Stimulated activated CD8-positive, alpha-beta memory T cell treated with anti-CD3 and anti-CD28 coated beads, Interleukin-2, amount 100 ng/mL, for 1 hour (primary cell): ENCODE data around the gene SLC39A11.
"Not testable (repeated sequence)": the region's sequence is repeated elsewhere in the genome, so short reads cannot be mapped to it uniquely, and the experiment has no call there.

ENCODE experiments used
- DNase-seq, 2 donors: peaks; one replicate each; pipeline ENCODE4 v3.0.0-alpha.2; 2020; ENCODE audit warnings: low read depth in 2 of 2

SLC39A11 gene

GRCh38 chr17:72786209-72786608 lies 306.3 kb downstream of the SLC39A11 start:
- no peak for DNase-seq

GRCh38 chr17:72782985-72783701 lies 309.3 kb downstream of the SLC39A11 start:
- DNase-seq: no peak

GRCh38 chr17:72782437-72782836 lies 310.1 kb downstream of the SLC39A11 start:
- DNase-seq: not testable (repeated sequence)

DNA sequence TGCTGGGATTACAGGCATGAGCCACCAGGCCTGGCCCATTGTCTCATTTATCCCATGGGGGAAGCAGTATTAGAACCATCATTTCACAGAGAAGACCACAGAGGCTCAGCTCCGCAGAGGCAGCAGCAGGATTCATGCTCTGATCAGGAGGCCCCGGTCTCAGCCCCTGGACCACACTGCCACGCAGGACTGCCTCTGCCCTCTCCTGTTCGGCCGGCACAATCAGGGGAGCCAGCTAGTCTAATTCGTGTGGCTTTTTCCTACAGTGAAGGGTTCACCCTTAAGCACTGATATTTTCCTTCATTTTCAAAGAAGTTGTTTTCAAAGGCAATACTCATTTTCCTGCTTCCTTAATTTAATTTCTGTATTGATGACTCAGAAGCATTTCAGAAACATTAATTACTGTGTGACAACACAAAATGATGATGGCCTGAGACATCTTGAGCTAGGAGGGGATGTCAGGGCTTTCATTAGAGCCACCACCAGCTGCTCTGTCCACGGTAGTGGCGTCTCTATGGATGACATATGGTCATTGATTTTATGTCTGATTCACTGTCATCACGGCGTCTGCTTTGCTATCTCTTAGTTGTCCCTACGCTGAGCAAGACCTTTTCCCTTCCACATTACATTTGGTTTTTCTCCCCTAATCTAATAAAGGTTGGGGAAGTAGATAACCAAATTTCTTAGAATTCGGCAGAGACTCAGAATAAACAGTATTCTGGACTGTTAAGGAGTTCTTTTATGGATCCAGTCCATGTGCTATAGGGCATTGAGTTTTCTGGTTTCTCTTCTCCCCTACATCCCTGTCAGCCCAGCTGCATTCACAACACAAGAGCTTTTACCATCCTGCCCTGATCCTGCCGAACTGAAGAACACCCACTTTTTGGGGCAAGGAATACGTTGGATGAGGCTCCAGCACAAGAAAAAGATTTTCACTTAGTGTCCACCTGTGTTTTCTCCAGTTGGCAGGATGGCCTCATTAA lies 314.0 kb downstream of the SLC39A11 start:
- no peak for DNase-seq

GRCh38 chr17:72775919-72776318 lies 316.6 kb downstream of the SLC39A11 start:
- no peak for DNase-seq

GRCh38 chr17:72775237-72775636 lies 317.3 kb downstream of the SLC39A11 start:
- DNase-seq: no peak

GRCh38 chr17:72774236-72774635 lies 318.3 kb downstream of the SLC39A11 start:
- DNase-seq: no peak

GRCh38 chr17:72773225-72773624 lies 319.3 kb downstream of the SLC39A11 start:
- not testable (repeated sequence) for DNase-seq

DNA sequence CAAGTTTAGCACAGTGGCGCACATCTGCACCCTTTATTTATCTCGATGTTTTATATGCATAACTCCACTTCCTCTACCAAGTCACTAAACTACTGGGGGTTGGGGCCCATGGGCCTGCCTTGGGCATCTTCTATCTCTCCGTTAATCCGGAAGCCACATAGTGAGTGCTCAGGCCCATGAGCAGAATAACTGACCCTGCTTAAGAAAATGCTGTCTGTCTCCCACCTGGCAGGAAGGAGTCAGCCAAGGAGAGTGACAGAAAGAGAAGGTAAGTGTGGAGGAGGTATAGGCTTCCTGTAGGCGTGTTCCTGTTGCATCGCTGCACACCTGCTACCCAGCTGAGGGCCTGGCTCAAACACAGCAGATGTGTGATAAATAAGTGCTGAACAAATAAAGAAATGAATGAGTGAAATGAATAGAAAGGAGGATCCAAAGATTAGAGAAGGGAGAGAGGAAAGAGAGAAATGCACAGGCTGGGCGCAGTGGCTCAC lies 320.1 kb downstream of the SLC39A11 start:
- DNase-seq: no peak

- DNase-seq: no peak
Measured at GRCh38 chr17:72771734-72772133, 320.8 kb downstream of the SLC39A11 start.

DNA sequence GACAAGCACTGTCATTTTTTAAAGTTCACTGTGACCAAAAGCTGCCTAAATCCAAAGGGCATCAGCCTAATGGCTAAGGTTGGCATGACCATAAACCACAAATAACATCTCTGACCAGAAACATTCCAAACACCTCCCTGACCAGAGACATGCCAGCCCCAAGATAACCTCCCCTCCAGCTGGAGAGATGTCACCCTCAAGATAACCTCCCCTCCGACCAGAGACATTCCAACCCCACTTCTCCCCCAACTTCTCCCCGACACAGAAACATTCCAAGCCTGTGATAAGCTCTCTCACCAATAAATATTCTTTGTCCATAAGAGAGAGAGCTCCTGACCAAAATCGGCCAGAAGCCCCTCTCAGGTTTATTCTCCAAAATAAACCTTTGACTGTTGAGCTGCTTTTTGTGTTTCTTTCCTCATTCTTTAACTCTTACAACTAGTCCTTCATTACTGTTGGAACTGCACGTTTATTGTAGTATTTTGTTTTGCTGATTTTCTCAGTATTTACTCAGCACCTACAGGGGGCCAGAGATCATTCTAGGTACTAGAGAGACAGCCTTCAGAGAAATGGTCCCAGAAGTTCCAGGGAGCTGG lies 325.6 kb downstream of the SLC39A11 start:
- DNase-seq: no peak

GRCh38 chr17:72765368-72766153 lies 326.9 kb downstream of the SLC39A11 start:
- DNase-seq: no peak

DNA sequence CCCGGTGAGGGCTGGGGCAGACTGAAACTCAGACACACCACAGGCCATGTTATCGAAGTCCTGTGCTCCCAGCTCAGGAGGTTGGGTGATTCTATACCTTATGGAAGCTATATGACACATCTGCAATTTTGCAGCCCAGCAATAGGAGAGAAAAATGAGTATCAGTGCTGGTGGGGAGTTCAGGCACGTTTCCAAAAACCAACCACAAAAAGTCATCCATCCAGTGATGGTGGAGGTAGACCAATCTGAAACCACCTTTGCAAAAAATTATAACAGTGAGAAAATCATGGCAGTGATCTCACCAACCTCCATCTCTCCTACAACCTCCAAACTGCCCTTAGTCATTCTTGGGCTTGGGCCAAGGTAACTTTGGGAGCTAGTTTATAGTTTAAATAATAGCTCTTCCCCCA lies 327.9 kb downstream of the SLC39A11 start:
- no peak for DNase-seq

DNA sequence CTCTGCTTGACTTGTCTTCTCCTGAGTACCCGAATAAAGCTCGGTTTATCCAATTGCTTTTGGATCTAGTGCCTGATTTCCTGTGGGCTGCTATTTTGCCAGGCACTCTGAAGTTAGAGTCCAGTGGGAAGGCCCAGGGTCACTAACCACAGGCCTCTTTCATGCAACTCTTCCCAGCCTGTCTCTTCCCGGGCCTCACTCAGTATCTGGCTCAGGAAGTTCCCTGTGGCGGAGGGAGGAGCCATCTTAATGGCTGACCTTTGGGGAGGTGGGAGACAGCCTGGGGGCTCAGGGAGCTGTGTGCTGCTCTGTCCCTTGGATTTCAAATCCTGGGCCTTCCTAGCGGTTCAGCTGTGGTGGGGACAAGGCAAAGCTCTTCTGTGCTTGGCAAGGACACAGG lies 328.5 kb downstream of the SLC39A11 start:
- no peak for DNase-seq

DNA sequence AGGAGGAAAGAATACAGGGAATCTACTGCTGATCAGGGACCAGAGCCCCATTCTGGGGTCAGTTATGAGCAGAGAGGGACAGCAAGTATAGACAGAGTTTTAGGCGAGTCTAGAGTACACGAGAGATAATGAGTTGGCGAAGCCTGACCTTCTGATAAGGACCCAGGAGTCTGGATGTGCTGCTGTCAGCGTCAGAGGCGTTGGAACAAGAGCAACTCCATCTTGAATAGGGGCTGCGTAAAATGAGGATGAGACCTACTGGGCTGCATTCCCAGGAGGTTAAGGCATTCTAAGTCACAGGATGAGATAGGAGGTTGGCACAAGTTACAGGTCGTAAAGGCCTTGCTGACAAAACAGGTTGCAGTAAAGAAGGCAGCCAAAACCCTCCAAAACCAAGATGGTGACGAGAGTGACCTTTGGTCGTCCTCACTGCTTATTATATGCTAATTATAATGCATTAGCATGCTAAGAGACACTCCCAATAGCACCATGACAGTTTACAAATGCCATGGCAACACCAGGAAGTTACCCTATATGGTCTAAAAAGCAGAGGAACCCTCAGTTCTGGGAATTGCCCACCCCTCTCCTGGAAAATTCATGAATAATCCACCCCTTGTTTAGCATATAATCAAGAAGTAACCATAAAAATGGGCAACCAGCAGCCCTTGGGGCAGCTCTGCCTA lies 330.5 kb downstream of the SLC39A11 start:
- DNase-seq: not testable (repeated sequence)

- DNase-seq: no peak
Measured at GRCh38 chr17:72761431-72761830, 331.1 kb downstream of the SLC39A11 start.

DNA sequence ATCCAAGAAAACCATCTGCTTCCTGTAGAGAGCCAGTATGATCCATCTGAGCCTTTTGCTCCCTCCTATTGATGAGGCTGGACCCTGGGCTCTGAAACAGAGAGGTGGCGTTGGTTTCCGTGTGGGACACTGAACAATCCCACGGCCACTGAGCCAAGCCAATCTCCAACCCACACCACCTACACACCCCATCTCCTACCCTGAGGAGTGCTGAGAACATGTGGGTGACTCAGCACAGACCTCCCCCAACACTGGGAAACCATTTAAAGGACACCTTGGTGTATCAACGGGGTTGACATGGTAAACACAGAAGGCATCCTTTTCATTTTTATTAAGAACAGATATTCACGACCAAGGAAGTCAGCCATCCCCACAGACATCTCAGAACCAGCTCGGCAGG lies 332.1 kb downstream of the SLC39A11 start:
- no peak for DNase-seq

- DNase-seq: no peak
Measured at GRCh38 chr17:72759301-72759700, 333.2 kb downstream of the SLC39A11 start.

- no peak for DNase-seq
Measured at GRCh38 chr17:72756256-72756655, 336.2 kb downstream of the SLC39A11 start.

GRCh38 chr17:72754513-72754912 lies 338.0 kb downstream of the SLC39A11 start:
- DNase-seq: no peak

GRCh38 chr17:72751746-72752145 lies 340.7 kb downstream of the SLC39A11 start:
- DNase-seq: no peak
